PFSK-1 (cell line): ENCODE data around the gene ACKR2.

Experiments
- FOXP2 ChIP-seq: optimal IDR thresholded peaks from 2 replicates; pipeline ENCODE3; 2011; ENCODE audit warnings: borderline replicate concordance, control low read depth, inconsistent platforms; ENCODE audit not compliant: insufficient read depth; ENCODE audit errors: extremely low read length, extremely low read depth
- POLR2AphosphoS5 ChIP-seq: IDR thresholded peaks from 2 replicates; pipeline ENCODE4 v1.6.1; 2012; ENCODE audit warnings: low read depth, mild to moderate bottlenecking, control low read depth, low read length, moderate library complexity
- SIN3A ChIP-seq: IDR thresholded peaks from 2 replicates; pipeline ENCODE4 v1.6.1; 2012; ENCODE audit warnings: mild to moderate bottlenecking, low read length, moderate library complexity, borderline replicate concordance; ENCODE audit not compliant: insufficient read depth
- TAF1 ChIP-seq: IDR thresholded peaks from 2 replicates; pipeline ENCODE4 v1.6.1; 2012; ENCODE audit warnings: low read length, control low read depth, borderline replicate concordance; ENCODE audit not compliant: insufficient read depth
- TF ChIP-seq, protein P1 (sequence below), 2 experiments: IDR thresholded peaks; 2 replicates each; pipeline versions ENCODE4 v1.6.1 to v1.8.0; 2011 to 2012; ENCODE audit warnings: low read depth in 2 of 2, low read length in 2 of 2, control low read depth in 1 of 2, inconsistent platforms in 1 of 2, mild to moderate bottlenecking in 1 of 2, moderate library complexity in 1 of 2; ENCODE audit not compliant: insufficient read depth in 1 of 2

Gene ACKR2

GRCh38 chr3:42827023-42827422 lies 17.8 kb downstream of the ACKR2 start:
- TF ChIP-seq FOXP2: no peak
- no peak for TF ChIP-seq SIN3A
- TF ChIP-seq TAF1: no peak
- TF ChIP-seq POLR2AphosphoS5: no peak
- TF ChIP-seq, protein P1, sequence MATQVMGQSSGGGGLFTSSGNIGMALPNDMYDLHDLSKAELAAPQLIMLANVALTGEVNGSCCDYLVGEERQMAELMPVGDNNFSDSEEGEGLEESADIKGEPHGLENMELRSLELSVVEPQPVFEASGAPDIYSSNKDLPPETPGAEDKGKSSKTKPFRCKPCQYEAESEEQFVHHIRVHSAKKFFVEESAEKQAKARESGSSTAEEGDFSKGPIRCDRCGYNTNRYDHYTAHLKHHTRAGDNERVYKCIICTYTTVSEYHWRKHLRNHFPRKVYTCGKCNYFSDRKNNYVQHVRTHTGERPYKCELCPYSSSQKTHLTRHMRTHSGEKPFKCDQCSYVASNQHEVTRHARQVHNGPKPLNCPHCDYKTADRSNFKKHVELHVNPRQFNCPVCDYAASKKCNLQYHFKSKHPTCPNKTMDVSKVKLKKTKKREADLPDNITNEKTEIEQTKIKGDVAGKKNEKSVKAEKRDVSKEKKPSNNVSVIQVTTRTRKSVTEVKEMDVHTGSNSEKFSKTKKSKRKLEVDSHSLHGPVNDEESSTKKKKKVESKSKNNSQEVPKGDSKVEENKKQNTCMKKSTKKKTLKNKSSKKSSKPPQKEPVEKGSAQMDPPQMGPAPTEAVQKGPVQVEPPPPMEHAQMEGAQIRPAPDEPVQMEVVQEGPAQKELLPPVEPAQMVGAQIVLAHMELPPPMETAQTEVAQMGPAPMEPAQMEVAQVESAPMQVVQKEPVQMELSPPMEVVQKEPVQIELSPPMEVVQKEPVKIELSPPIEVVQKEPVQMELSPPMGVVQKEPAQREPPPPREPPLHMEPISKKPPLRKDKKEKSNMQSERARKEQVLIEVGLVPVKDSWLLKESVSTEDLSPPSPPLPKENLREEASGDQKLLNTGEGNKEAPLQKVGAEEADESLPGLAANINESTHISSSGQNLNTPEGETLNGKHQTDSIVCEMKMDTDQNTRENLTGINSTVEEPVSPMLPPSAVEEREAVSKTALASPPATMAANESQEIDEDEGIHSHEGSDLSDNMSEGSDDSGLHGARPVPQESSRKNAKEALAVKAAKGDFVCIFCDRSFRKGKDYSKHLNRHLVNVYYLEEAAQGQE (IDR thresholded peaks at IDR 0.05; ENCODE audit: insufficient read depth in 1 of 2, low read depth in 2 of 2, low read length in 2 of 2): no peak

GRCh38 chr3:42827654-42828053 lies 18.4 kb downstream of the ACKR2 start:
- TF ChIP-seq FOXP2 (no peak), TAF1 (no peak), SIN3A (no peak), POLR2AphosphoS5 (no peak)
- TF ChIP-seq, protein P1 (IDR thresholded peaks at IDR 0.05; ENCODE audit: insufficient read depth in 1 of 2, low read depth in 2 of 2, low read length in 2 of 2): no peak

- TF ChIP-seq POLR2AphosphoS5 (no peak), FOXP2 (no peak), TAF1 (no peak)
- TF ChIP-seq, protein P1 (IDR thresholded peaks at IDR 0.05; ENCODE audit: insufficient read depth in 1 of 2, low read depth in 2 of 2, low read length in 2 of 2): no peak
Measured at GRCh38 chr3:42829083-42829627, 19.9 kb downstream of the ACKR2 start.

DNA sequence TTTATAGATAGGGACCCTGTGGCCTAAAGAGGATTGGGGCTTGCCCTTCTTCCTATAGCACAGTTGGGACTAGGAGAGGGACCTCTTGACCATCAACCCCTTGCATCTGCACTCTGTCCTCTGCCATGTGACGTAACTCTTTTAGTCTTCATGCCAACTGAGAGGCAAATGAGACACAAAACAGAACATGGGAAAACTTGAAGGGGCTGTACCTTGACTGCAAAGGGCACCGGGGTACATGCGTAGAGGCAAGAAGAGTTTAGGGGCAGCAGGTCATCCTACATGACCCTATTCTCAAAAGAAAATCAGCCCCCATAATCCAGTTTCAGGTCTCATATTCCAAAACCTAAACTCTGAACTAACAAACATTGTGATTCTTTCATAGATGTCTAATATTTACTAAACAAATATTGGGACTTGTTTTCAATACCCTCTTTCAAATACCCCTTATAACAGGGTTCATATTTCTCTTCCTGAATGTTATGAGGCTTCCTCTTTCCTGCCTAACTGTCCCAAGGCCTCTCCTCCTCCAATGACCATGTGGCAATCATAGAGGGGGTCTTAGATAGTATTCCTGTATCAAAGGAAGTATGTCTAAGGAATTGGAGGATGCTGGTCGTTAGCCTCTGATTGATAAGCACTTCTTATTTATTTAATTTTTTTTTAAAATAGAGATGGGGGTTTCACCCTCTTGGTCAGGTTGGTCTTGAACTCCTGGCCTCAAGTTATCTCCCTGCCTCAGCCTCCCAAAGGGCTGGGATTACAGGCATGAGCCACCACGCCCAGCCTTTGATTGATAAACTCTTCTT lies 20.6 kb downstream of the ACKR2 start:
- TF ChIP-seq TAF1 (no peak), POLR2AphosphoS5 (no peak), SIN3A (no peak), FOXP2 (no peak)
- TF ChIP-seq, protein P1 (IDR thresholded peaks at IDR 0.05; ENCODE audit: insufficient read depth in 1 of 2, low read depth in 2 of 2, low read length in 2 of 2): no peak
